MM.1S (cell line): ENCODE measurements around the gene FRMPD2.
"Not testable (repeated sequence)": the region's sequence is repeated elsewhere in the genome, so short reads cannot be mapped to it uniquely, and the experiment has no call there.

Source experiments
- EZH2 ChIP-seq: fragments of 300-600 bp; sonication (generic); optimal IDR thresholded peaks from 2 replicates; pipeline ENCODE3; 2017; ENCODE audit warnings: low read depth, mild to moderate bottlenecking, antibody characterized with exemption, low read length, mixed read lengths
- EZH2phosphoT487 ChIP-seq: fragments of 300-600 bp; sonication (generic); IDR thresholded peaks from 2 replicates; pipeline ENCODE4 v1.6.1; 2018; ENCODE audit warnings: antibody characterized with exemption, low read length
- TF ChIP-seq, protein P1 (sequence below): fragments of 300-600 bp; sonication (generic); IDR thresholded peaks from 2 replicates; pipeline ENCODE4 v1.5.1; 2016; ENCODE audit warnings: antibody characterized with exemption, low read length, mixed read lengths

DNA sequence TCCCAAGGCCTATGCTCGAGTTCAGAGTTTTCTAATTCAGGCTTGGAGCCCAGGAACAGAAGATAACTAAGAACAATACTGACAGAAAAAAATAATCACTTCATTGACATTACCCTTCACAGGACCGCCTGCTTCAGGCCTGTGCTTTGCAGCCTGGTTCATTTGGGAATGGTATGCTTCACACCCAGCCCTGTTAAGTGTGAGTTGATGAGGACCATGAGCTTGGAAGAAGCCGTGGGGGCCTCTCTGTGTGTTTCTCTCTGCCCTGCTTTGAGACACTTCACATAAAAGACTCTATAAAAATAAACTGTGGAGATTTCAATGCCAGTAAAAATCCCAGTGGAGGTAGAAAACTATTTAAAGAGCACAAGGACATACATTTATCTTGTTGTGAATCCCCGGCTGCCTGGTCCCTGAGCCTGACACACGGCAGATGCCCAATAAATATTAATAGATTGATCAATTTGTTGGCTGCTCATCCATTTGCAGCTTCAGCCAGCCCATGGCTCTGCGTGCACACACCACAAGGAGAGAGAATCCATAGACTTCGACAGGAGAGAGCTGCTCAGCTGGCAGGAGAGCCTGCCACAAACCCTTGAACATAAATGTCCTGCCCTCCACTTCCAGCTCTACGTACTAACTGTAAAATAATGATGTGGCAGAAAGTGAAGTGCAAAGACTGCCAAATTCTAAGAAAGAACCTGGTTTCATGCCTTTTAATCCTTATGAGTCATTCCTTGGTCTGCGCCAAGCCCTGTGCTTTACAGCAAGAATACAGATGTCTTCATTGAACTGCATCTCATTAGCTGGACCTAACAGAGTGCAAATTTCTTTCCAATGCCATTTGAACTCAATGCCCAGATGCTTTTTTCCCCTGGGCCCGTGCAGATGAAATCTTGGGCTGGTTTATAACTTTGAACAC lies 130.5 kb downstream of the FRMPD2 start:
- TF ChIP-seq, protein P1, sequence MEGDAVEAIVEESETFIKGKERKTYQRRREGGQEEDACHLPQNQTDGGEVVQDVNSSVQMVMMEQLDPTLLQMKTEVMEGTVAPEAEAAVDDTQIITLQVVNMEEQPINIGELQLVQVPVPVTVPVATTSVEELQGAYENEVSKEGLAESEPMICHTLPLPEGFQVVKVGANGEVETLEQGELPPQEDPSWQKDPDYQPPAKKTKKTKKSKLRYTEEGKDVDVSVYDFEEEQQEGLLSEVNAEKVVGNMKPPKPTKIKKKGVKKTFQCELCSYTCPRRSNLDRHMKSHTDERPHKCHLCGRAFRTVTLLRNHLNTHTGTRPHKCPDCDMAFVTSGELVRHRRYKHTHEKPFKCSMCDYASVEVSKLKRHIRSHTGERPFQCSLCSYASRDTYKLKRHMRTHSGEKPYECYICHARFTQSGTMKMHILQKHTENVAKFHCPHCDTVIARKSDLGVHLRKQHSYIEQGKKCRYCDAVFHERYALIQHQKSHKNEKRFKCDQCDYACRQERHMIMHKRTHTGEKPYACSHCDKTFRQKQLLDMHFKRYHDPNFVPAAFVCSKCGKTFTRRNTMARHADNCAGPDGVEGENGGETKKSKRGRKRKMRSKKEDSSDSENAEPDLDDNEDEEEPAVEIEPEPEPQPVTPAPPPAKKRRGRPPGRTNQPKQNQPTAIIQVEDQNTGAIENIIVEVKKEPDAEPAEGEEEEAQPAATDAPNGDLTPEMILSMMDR = not testable (repeated sequence)
- not testable (repeated sequence) for TF ChIP-seq EZH2, EZH2phosphoT487
